H1 (cell line): ENCODE results near the gene NT5M.

ENCODE experiments used
- BCL11A ChIP-seq, 2 experiments: IDR thresholded peaks; one replicate each; pipeline ENCODE4 v1.6.1; 2011; ENCODE audit warnings: low read depth in 2 of 2, low read length in 2 of 2, mild to moderate bottlenecking in 2 of 2
- CHD1 ChIP-seq: IDR thresholded peaks from 2 replicates; pipeline ENCODE4 v1.6.1; 2012; ENCODE audit warnings: low read depth, low read length, improper control_type of control experiment
- EGR1 ChIP-seq: IDR thresholded peaks from 2 replicates; pipeline ENCODE4 v1.6.1; 2011; ENCODE audit warnings: low read depth, low read length, borderline replicate concordance
- EP300 ChIP-seq, 2 experiments: IDR thresholded peaks; 1 replicate in 1 of 2; 2 replicates in 1 of 2; pipeline ENCODE4 v1.6.1; 2011 to 2012; ENCODE audit warnings: low read depth in 2 of 2, low read length in 2 of 2, mild to moderate bottlenecking in 2 of 2, borderline replicate concordance in 1 of 2, inconsistent platforms in 1 of 2, moderate library complexity in 1 of 2
- EZH2 ChIP-seq: fragments of 200-600 bp; sonication (generic); IDR thresholded peaks from 2 replicates; pipeline ENCODE4 v1.7.1; 2012; ENCODE audit warnings: low read depth, mild to moderate bottlenecking, moderate library complexity, low read length, inconsistent platforms; ENCODE audit not compliant: severe bottlenecking
- NRF1 ChIP-seq: IDR thresholded peaks from 2 replicates; pipeline ENCODE4 v1.6.1; 2011; ENCODE audit warnings: mild to moderate bottlenecking, low read depth, low read length, improper control_type of control experiment
- POLR2A ChIP-seq, 2 experiments: IDR thresholded peaks; 1 replicate in 1 of 2; 2 replicates in 1 of 2; pipeline ENCODE4 v1.6.1; 2011; ENCODE audit warnings: low read depth in 2 of 2, low read length in 2 of 2, mild to moderate bottlenecking in 2 of 2; ENCODE audit errors: control extremely low read depth in 1 of 2
- POLR2AphosphoS5 ChIP-seq: IDR thresholded peaks from 2 replicates; pipeline ENCODE4 v1.6.1; 2011; ENCODE audit warnings: low read depth, low read length
- POU5F1 ChIP-seq: IDR thresholded peaks from 2 replicates; pipeline ENCODE4 v1.6.1; 2011; ENCODE audit warnings: low read depth, mild to moderate bottlenecking, low read length, moderate library complexity
- SIN3A ChIP-seq, 2 experiments: IDR thresholded peaks in 1 of 2; conservative IDR thresholded peaks in 1 of 2; 2 replicates each; pipeline ENCODE4 v1.6.1; 2011 to 2012; ENCODE audit warnings: low read length in 2 of 2, improper control_type of control experiment in 1 of 2, low read depth in 1 of 2, mild to moderate bottlenecking in 1 of 2
- SRF ChIP-seq: IDR thresholded peaks from 2 replicates; pipeline ENCODE4 v1.6.1; 2011; ENCODE audit warnings: mild to moderate bottlenecking, low read depth, low read length, moderate library complexity
- TEAD4 ChIP-seq: IDR thresholded peaks from 2 replicates; pipeline ENCODE4 v1.6.1; 2012; ENCODE audit warnings: low read depth, low read length, inconsistent platforms, mixed read lengths
- TF ChIP-seq, protein P1 (sequence below), 3 experiments: IDR thresholded peaks; 1 replicate in 2 of 3; 2 replicates in 1 of 3; pipeline versions ENCODE4 v1.5.1 to v1.6.1; 2011; ENCODE audit warnings: low read length in 3 of 3, mild to moderate bottlenecking in 3 of 3, inconsistent platforms in 2 of 3, low read depth in 1 of 3, moderate library complexity in 1 of 3; ENCODE audit not compliant: insufficient read depth in 1 of 3; ENCODE audit errors: control extremely low read depth in 1 of 3

DNA sequence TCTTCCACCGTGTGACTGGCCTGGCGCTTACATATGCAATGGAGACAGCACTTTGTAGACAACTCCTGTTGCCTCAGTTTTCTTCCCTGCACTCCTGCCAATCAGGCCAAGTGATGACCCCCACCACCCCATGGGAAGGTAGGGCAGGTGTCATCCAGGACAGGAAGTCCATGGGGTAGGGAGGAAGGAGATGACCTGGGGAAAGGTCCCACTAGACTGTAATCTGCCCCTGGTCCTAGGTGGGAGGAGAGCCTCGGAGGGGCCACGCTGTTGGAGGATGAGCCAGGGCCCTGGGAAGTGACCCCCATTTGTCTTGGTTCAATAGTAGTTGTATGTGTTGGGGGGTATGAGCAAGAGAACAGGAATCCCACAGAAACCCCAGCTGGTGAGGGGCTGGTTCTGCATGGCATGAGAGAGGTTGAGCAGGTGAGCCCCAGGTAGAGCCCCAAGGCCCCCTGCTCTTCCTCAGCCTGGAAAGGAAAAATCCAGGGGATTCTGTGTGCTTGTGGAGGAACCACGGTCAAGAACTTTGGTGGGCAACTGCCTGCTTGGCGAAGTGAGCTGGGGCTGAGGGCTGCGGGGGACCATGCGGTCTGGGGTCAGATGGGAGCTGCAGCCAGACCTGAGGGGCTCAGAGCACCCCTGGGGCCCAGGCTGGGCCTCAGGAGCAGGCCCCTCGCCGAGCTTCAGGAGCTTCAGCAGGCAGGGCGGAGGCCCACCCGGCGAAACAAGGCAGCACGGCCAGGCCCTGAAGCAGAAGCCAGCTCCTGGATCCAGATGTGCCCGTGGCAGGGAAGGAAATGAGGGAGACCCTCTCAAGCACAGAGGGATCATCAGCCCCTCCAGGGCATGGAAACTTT, 50.7 kb downstream of the NT5M start:
- TF ChIP-seq, protein P1, sequence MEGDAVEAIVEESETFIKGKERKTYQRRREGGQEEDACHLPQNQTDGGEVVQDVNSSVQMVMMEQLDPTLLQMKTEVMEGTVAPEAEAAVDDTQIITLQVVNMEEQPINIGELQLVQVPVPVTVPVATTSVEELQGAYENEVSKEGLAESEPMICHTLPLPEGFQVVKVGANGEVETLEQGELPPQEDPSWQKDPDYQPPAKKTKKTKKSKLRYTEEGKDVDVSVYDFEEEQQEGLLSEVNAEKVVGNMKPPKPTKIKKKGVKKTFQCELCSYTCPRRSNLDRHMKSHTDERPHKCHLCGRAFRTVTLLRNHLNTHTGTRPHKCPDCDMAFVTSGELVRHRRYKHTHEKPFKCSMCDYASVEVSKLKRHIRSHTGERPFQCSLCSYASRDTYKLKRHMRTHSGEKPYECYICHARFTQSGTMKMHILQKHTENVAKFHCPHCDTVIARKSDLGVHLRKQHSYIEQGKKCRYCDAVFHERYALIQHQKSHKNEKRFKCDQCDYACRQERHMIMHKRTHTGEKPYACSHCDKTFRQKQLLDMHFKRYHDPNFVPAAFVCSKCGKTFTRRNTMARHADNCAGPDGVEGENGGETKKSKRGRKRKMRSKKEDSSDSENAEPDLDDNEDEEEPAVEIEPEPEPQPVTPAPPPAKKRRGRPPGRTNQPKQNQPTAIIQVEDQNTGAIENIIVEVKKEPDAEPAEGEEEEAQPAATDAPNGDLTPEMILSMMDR (IDR thresholded peaks at IDR 0.05; ENCODE audit: control extremely low read depth in 1 of 3, insufficient read depth in 1 of 3, low read depth in 1 of 3, low read length in 3 of 3), result no peak
- no peak for TF ChIP-seq NRF1
- TF ChIP-seq POLR2A (IDR thresholded peaks at IDR 0.05; ENCODE audit: control extremely low read depth in 1 of 2, low read depth in 2 of 2, low read length in 2 of 2), result no peak
- TF ChIP-seq POLR2AphosphoS5, result no peak
- no peak for TF ChIP-seq BCL11A (IDR thresholded peaks at IDR 0.05; ENCODE audit: low read depth in 2 of 2, low read length in 2 of 2)
- TF ChIP-seq SRF, result no peak
- no peak for TF ChIP-seq SIN3A (conservative IDR thresholded peaks at IDR 0.05 in 1 of 2, IDR thresholded peaks at IDR 0.05 in 1 of 2; ENCODE audit: low read depth in 1 of 2, low read length in 2 of 2)
- TF ChIP-seq POU5F1, result no peak
- TF ChIP-seq EP300 (IDR thresholded peaks at IDR 0.05; ENCODE audit: borderline replicate concordance in 1 of 2, low read depth in 2 of 2, low read length in 2 of 2), result no peak
- no peak for TF ChIP-seq EGR1
- no peak for TF ChIP-seq TEAD4
- no peak for TF ChIP-seq CHD1
- TF ChIP-seq EZH2, result no peak
